Mesenchymal stem cell (in vitro differentiated cells and primary cell): Measurements from ENCODE around the gene CNOT6L.

Source experiments
- DNase-seq: peaks from one replicate; pipeline ENCODE4 v3.0.0-alpha.2; 2013
- H2AFZ ChIP-seq: one replicate; pipeline ENCODE4 v1.6.1; 2013; ENCODE audit warnings: low read depth, mild to moderate bottlenecking, control low read depth, inconsistent platforms, low read length, moderate library complexity
- H2AK5ac ChIP-seq: 2 replicates; pipeline ENCODE4 v1.6.1; 2013; ENCODE audit warnings: low read length, moderate library complexity, mild to moderate bottlenecking, inconsistent platforms; ENCODE audit not compliant: severe bottlenecking
- H2BK120ac ChIP-seq: one replicate; pipeline ENCODE4 v1.6.1; 2013; ENCODE audit warnings: low read depth, mild to moderate bottlenecking, inconsistent platforms, low read length, moderate library complexity
- H2BK12ac ChIP-seq, 2 experiments: one replicate each; pipeline ENCODE4 v1.6.1; 2013; ENCODE audit warnings: inconsistent platforms in 2 of 2, low read length in 2 of 2, mild to moderate bottlenecking in 2 of 2, moderate library complexity in 2 of 2, control low read depth in 1 of 2
- H2BK15ac ChIP-seq: one replicate; pipeline ENCODE4 v1.6.1; 2013; ENCODE audit warnings: mild to moderate bottlenecking, low read depth, inconsistent platforms; ENCODE audit not compliant: poor library complexity, severe bottlenecking
- H2BK5ac ChIP-seq: 2 replicates; pipeline ENCODE4 v1.6.1; 2013; ENCODE audit warnings: low read depth, mild to moderate bottlenecking, low read length, control low read depth, inconsistent platforms; ENCODE audit not compliant: poor library complexity, severe bottlenecking
- H3K14ac ChIP-seq, 2 experiments: one replicate each; pipeline ENCODE4 v1.6.1; 2013; ENCODE audit warnings: inconsistent platforms in 2 of 2, low read length in 2 of 2, control low read depth in 1 of 2, mild to moderate bottlenecking in 1 of 2, moderate library complexity in 1 of 2
- H3K18ac ChIP-seq, 2 experiments: one replicate each; pipeline ENCODE4 v1.6.1; 2013; ENCODE audit warnings: inconsistent platforms in 2 of 2, low read length in 2 of 2, control low read depth in 1 of 2, low read depth in 1 of 2, mild to moderate bottlenecking in 1 of 2
- H3K23ac ChIP-seq, 2 experiments: one replicate each; pipeline ENCODE4 v1.6.1; 2013; ENCODE audit warnings: inconsistent platforms in 2 of 2, low read length in 2 of 2, mild to moderate bottlenecking in 2 of 2, moderate library complexity in 2 of 2, control low read depth in 1 of 2
- H3K27ac ChIP-seq: 2 replicates; pipeline ENCODE4 v1.5.1; 2013; ENCODE audit warnings: mild to moderate bottlenecking, moderate library complexity, low read length, control low read depth, inconsistent platforms; ENCODE audit not compliant: poor library complexity, severe bottlenecking
- H3K27me3 ChIP-seq, 2 experiments: 2 replicates each; pipeline versions ENCODE4 v1.6.1 to v1.7.0; 2013; ENCODE audit warnings: low read length in 2 of 2, mild to moderate bottlenecking in 2 of 2, moderate library complexity in 2 of 2, control low read depth in 1 of 2, inconsistent platforms in 1 of 2; ENCODE audit not compliant: control insufficient read depth in 1 of 2, insufficient read depth in 1 of 2
- H3K36me3 ChIP-seq, 2 experiments: 2 replicates each; pipeline versions ENCODE4 v1.6.1 to v1.7.0; 2013; ENCODE audit warnings: low read length in 2 of 2, control low read depth in 1 of 2, inconsistent platforms in 1 of 2, low read depth in 1 of 2, mild to moderate bottlenecking in 1 of 2; ENCODE audit not compliant: insufficient read depth in 2 of 2, control insufficient read depth in 1 of 2
- H3K4ac ChIP-seq, 2 experiments: one replicate each; pipeline ENCODE4 v1.6.1; 2013; ENCODE audit warnings: inconsistent platforms in 2 of 2, low read length in 2 of 2, mild to moderate bottlenecking in 2 of 2, moderate library complexity in 2 of 2, control low read depth in 1 of 2, low read depth in 1 of 2
- H3K4me1 ChIP-seq: 2 replicates; pipeline ENCODE4 v1.6.1; 2013; ENCODE audit warnings: low read depth, low read length, control low read depth; ENCODE audit not compliant: control insufficient read depth, insufficient read depth
- H3K4me2 ChIP-seq: 2 replicates; pipeline ENCODE4 v1.6.1; 2013; ENCODE audit warnings: low read length, mild to moderate bottlenecking, inconsistent platforms; ENCODE audit not compliant: poor library complexity, severe bottlenecking
- H3K4me3 ChIP-seq, 2 experiments: 2 replicates each; pipeline versions ENCODE4 v1.5.1 to v1.7.0; 2013; ENCODE audit warnings: low read length in 2 of 2, mild to moderate bottlenecking in 2 of 2, control low read depth in 1 of 2, low read depth in 1 of 2; ENCODE audit not compliant: insufficient read depth in 1 of 2
- H3K79me1 ChIP-seq: replicated peaks from 2 replicates; pipeline ENCODE4 v1.6.1; 2013; ENCODE audit warnings: mild to moderate bottlenecking, control low read depth, low read length, inconsistent platforms; ENCODE audit not compliant: poor library complexity, severe bottlenecking
- H3K9ac ChIP-seq: 2 replicates; pipeline ENCODE4 v1.7.0; 2013; ENCODE audit warnings: mild to moderate bottlenecking, low read length, moderate library complexity
- H3K9me3 ChIP-seq: 2 replicates; pipeline ENCODE4 v1.7.0; 2013; ENCODE audit warnings: mild to moderate bottlenecking, low read length; ENCODE audit not compliant: control insufficient read depth
- H4K8ac ChIP-seq: one replicate; pipeline ENCODE4 v1.6.1; 2013; ENCODE audit warnings: inconsistent platforms, mild to moderate bottlenecking, low read length, moderate library complexity
- H4K91ac ChIP-seq: one replicate; pipeline ENCODE4 v1.6.1; 2013; ENCODE audit warnings: mild to moderate bottlenecking, low read length, inconsistent platforms
- WGBS: methylation state at CpG from one replicate; pipeline ENCODE4 v1.1.7; 2013; ENCODE audit warnings: mixed read lengths; 5-methylcytosine and 5-hydroxymethylcytosine counted together

The CNOT6L gene

GRCh38 chr4:77852892-77853495 lies 33.8 kb upstream of the CNOT6L start:
- no peaks in the 10 kb centered on the region for H3K79me1 ChIP-seq
- no peak overlapping the region for H3K18ac ChIP-seq
- peak overlapping the region; percentile 53 for H2AFZ ChIP-seq
- no peaks in the 10 kb centered on the region for H3K27me3 ChIP-seq
- H4K91ac ChIP-seq = no peak overlapping the region
- no peak overlapping the region for H3K9ac ChIP-seq
- H2BK5ac ChIP-seq = no peak overlapping the region
- no peak overlapping the region for H2BK120ac ChIP-seq
- WGBS = 92% methylated on average over 6 of the region's 7 CpGs
- no peak overlapping the region for H3K4ac ChIP-seq
- H3K14ac ChIP-seq = no peak overlapping the region
- H3K23ac ChIP-seq = no peak overlapping the region
- H3K4me3 ChIP-seq = no peak overlapping the region
- H2AK5ac ChIP-seq = no peak overlapping the region
- H4K8ac ChIP-seq = no peak overlapping the region
- H2BK12ac ChIP-seq = no peak overlapping the region
- no peaks in the 10 kb centered on the region for H3K36me3 ChIP-seq
- H2BK15ac ChIP-seq = no peak overlapping the region
- no peak overlapping the region for H3K4me2 ChIP-seq
- no peaks in the 10 kb centered on the region for H3K4me1 ChIP-seq
- no peak for DNase-seq
- no peaks in the 10 kb centered on the region for H3K9me3 ChIP-seq
- H3K27ac ChIP-seq = no peak overlapping the region

- H4K91ac ChIP-seq = no peak overlapping the region
- DNase-seq = no peak
- H2BK12ac ChIP-seq = no peak overlapping the region
- H3K36me3 ChIP-seq = no peaks in the 10 kb centered on the region
- H3K4me3 ChIP-seq = no peak overlapping the region
- H3K18ac ChIP-seq = no peak overlapping the region
- H2BK120ac ChIP-seq = no peak overlapping the region
- H2BK5ac ChIP-seq = no peak overlapping the region
- H3K14ac ChIP-seq = no peak overlapping the region
- no peak overlapping the region for H4K8ac ChIP-seq
- no peak overlapping the region for H3K27ac ChIP-seq
- no peak overlapping the region for H3K4me2 ChIP-seq
- WGBS = 94% methylated on average over 12 of the region's 12 CpGs
- H2BK15ac ChIP-seq = no peak overlapping the region
- no peaks in the 10 kb centered on the region for H3K27me3 ChIP-seq
- H2AFZ ChIP-seq = no peak overlapping the region
- no peak overlapping the region for H3K23ac ChIP-seq
- no peak overlapping the region for H2AK5ac ChIP-seq
- H3K4ac ChIP-seq = no peak overlapping the region
- no peaks in the 10 kb centered on the region for H3K9me3 ChIP-seq
- no peaks in the 10 kb centered on the region for H3K79me1 ChIP-seq
- H3K4me1 ChIP-seq = no peaks in the 10 kb centered on the region
- H3K9ac ChIP-seq = no peak overlapping the region
Observed at GRCh38 chr4:77849278-77849965, 30.3 kb upstream of the CNOT6L start.

- H3K14ac ChIP-seq = no peak overlapping the region
- no peaks in the 10 kb centered on the region for H3K79me1 ChIP-seq
- H2BK120ac ChIP-seq = no peak overlapping the region
- no peaks in the 10 kb centered on the region for H3K4me1 ChIP-seq
- no peak overlapping the region for H2BK5ac ChIP-seq
- no peak overlapping the region for H2BK15ac ChIP-seq
- H3K23ac ChIP-seq = no peak overlapping the region
- H3K36me3 ChIP-seq = no peaks in the 10 kb centered on the region
- no peaks in the 10 kb centered on the region for H3K9me3 ChIP-seq
- H3K4ac ChIP-seq = no peak overlapping the region
- H3K18ac ChIP-seq = no peak overlapping the region
- no peak for DNase-seq
- H4K8ac ChIP-seq = no peak overlapping the region
- H3K4me2 ChIP-seq = no peak overlapping the region
- no peak overlapping the region for H2AFZ ChIP-seq
- no peak overlapping the region for H4K91ac ChIP-seq
- H3K27ac ChIP-seq = no peak overlapping the region
- H3K27me3 ChIP-seq = no peaks in the 10 kb centered on the region
- no peak overlapping the region for H3K4me3 ChIP-seq
- no peak overlapping the region for H3K9ac ChIP-seq
- H2BK12ac ChIP-seq = no peak overlapping the region
- H2AK5ac ChIP-seq = no peak overlapping the region
- WGBS = 92% methylated on average over 4 of the region's 6 CpGs
Observed at GRCh38 chr4:77848508-77848907, 29.3 kb upstream of the CNOT6L start.

GRCh38 chr4:77845929-77846328 lies 26.8 kb upstream of the CNOT6L start:
- H3K4me1 ChIP-seq = no peaks in the 10 kb centered on the region
- no peak overlapping the region for H4K8ac ChIP-seq
- H3K9ac ChIP-seq = no peak overlapping the region
- H3K27ac ChIP-seq = no peak overlapping the region
- H3K4me3 ChIP-seq = no peak overlapping the region
- H2BK120ac ChIP-seq = no peak overlapping the region
- no peak overlapping the region for H2AK5ac ChIP-seq
- H3K9me3 ChIP-seq = no peaks in the 10 kb centered on the region
- no peak overlapping the region for H3K4me2 ChIP-seq
- no peak for DNase-seq
- no peak overlapping the region for H3K14ac ChIP-seq
- no peaks in the 10 kb centered on the region for H3K79me1 ChIP-seq
- H3K27me3 ChIP-seq = no peaks in the 10 kb centered on the region
- H3K23ac ChIP-seq = no peak overlapping the region
- no peak overlapping the region for H2BK15ac ChIP-seq
- no peak overlapping the region for H2BK12ac ChIP-seq
- no peak overlapping the region for H2BK5ac ChIP-seq
- H3K18ac ChIP-seq = no peak overlapping the region
- no peak overlapping the region for H2AFZ ChIP-seq
- no peak overlapping the region for H3K4ac ChIP-seq
- 85% methylated on average over 2 of the region's 3 CpGs for WGBS
- no peaks in the 10 kb centered on the region for H3K36me3 ChIP-seq
- H4K91ac ChIP-seq = no peak overlapping the region
